Epithelial cell of esophagus (primary cell): Measurements from ENCODE around the gene COL15A1.

Source experiments
- DNase-seq: peaks from one replicate; pipeline ENCODE4 v3.0.0; 2010; ENCODE audit warnings: low read depth
- H3K4me3 ChIP-seq: 2 replicates; pipeline ENCODE4 v1.5.1; 2011; ENCODE audit warnings: mild to moderate bottlenecking, low read length, control low read depth
- TF ChIP-seq, protein P1 (sequence below): IDR thresholded peaks from 2 replicates; pipeline ENCODE4 v1.5.1; 2011; ENCODE audit warnings: low read depth, mild to moderate bottlenecking, low read length, control low read depth, inconsistent platforms; ENCODE audit not compliant: insufficient read depth; ENCODE audit errors: missing control alignments

The COL15A1 gene

DNA sequence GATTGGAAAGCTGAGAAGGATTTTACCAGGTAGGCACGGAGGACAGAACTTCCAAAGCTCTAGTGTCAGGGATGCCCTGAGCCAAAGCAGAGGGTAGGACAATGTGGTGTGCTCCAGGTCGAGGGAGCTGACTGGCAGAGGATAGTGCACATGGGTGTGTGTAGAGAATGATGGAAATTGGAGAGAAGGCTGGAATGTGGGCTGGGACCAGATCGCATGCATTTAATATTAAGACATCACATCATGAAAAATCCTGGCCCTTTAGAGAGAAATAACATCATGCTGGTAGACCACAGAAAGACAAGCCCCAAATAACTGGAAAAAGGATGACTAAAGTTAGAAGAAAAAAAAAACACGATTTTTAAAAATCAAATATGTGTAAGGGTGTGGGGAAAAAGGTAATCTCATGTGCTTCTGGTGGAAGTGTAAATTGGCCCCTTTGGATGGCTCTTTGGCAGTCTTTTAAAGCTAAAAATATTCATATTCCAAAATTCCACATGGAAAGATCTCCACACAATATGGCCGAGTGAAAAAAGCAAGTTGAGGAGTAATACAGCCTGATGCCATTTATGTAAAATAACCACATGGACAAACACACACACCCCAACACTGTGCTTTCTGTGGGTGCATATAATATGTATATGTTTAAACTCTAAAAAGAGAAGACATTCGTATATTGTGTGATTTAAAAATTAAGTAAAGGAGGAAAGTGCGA lies 94.2 kb downstream of the COL15A1 start:
- no peak overlapping the region for H3K4me3 ChIP-seq
- no peak for DNase-seq
- TF ChIP-seq, protein P1, sequence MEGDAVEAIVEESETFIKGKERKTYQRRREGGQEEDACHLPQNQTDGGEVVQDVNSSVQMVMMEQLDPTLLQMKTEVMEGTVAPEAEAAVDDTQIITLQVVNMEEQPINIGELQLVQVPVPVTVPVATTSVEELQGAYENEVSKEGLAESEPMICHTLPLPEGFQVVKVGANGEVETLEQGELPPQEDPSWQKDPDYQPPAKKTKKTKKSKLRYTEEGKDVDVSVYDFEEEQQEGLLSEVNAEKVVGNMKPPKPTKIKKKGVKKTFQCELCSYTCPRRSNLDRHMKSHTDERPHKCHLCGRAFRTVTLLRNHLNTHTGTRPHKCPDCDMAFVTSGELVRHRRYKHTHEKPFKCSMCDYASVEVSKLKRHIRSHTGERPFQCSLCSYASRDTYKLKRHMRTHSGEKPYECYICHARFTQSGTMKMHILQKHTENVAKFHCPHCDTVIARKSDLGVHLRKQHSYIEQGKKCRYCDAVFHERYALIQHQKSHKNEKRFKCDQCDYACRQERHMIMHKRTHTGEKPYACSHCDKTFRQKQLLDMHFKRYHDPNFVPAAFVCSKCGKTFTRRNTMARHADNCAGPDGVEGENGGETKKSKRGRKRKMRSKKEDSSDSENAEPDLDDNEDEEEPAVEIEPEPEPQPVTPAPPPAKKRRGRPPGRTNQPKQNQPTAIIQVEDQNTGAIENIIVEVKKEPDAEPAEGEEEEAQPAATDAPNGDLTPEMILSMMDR, result no peak

DNA sequence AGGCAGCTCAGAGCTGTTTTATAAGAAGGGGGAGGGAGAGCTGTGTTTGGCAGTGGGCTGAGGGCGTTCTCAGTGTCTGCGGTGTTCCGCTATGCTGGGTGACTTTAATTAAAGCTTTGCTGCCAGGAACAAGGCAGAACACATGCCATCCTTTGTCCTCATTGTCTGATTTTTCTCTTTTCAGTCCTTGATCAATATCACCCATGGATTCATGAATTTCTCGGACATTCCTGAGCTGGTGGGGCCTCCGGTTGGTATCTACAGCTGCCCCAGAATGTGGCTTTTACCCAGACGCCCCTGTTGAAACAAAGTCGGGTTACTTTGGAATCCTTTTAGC lies 94.7 kb downstream of the COL15A1 start:
- DNase-seq, result no peak
- TF ChIP-seq, protein P1, result no peak

DNA sequence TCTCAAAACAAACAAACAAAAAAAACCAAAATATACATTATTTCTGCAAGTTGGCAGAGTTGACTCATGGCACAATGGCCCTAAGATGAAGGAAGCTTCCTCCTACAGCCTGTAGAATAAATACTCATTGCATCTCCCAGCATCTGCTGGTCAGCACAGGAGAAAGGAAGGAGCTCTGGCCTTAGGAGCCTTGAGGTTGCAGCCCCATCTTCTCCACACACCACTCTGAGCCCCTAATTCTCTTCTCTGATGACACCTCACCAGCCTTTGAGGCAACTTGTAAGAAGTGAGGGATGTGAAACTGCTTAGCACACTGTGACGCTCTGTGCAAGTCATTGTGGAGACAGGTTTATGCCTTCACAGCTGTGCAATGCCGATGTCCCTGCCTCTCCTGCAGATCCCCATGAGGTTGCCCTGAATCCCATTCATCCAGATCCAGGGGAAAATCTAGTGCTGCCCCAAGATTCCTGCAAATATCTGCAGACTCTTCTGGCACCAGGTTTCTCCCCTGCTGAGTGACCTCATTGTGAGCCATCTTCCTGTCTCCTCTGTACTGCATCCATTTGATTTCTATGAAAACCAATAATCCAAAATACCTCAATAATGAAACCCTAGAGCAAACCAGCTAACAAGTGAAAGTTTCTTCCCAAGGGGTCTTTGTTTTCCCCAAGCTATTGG lies 95.9 kb downstream of the COL15A1 start:
- no peak for DNase-seq
- TF ChIP-seq, protein P1, result no peak
- no peak overlapping the region for H3K4me3 ChIP-seq

More for the DNA sequence above, 94.7 kb downstream of the COL15A1 start:
- H3K4me3 ChIP-seq, result no peak overlapping the region

DNA sequence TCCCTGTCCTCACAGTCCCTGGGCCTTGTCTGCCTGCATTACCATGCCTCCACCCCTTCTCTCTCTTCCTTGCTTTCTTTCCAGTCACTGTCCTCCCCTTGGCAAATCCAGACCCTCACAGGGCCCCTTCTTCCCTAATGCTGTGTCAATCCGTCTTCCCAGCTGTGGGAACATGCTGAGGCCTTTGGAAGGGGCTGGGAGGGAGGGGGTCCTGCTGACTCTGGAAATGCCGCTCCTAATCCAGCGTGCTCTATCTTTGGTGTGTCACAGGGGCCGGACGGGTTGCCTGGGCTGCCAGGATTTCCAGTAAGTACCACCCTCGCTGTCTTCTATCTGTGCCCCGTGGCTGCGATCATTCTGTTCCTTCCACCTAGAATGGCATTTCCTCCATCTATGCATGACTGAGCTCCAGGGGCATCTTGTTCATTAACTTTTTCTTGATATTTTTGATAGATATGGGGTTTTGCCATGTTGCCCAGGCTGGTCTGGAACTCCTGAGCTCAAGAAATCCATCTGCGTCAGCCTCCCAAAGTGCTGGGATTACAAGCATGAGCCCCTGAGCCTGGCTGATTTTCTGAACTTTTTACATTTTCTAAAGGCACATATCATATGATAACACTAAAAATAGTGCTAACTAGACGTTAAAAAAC lies 96.7 kb downstream of the COL15A1 start:
- DNase-seq, result no peak
- no peak overlapping the region for H3K4me3 ChIP-seq
- TF ChIP-seq, protein P1, result no peak

DNA sequence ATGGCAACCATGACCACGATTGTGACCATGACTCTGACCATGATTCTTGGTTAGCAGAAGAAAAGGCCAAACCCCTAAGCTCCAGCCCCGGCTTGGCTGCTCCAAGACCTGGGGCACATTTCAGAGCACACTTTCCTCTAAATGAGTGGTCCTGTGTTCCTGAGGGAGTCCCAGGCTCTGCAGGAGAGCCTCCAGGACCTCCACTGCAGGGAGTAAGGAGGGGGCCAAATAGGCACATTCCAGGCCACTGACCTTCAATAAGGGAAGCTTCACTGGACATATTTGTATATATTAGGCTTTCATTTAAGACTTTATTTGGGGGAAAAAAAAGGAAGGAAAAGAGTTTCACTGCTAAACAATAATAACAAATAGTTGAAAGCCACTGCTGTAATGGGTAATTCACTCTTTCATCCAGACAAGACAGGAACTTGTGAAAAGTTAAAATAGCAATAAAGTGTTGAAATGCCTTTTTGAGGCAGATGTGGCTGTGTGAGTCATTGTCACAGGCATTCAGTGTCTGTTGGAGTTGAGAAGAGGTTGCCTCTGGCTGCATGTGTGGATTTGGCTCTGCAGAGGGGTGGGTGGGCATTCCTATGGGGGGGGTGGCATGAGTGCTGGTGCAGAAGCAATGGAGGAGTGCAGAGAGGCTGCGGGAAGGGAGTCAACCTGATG lies 97.3 kb downstream of the COL15A1 start:
- peak; percentile 31 for DNase-seq
- no peak overlapping the region for H3K4me3 ChIP-seq
- TF ChIP-seq, protein P1, result no peak

DNA sequence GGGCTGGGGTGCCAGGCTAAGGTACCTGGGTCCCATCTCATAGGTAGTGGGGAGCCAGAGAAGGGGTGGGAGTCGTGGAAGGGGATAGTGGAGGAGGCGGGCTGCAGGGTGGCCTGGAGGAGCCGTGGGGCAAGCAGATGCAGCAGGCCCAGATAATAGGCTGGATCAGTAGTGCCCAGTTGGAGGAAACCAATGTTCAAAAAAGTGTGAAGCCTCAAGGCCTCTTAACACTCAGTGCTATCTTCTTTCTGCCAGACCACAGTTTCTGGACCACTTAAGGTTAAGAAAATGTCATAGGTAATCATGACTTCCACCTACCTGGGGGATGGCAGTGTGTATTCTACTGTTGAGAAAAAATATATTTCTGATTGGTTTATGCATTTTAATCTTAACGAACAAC lies 97.9 kb downstream of the COL15A1 start:
- no peak for DNase-seq
- no peak overlapping the region for H3K4me3 ChIP-seq
- TF ChIP-seq, protein P1, result no peak
